ENCODE results near the gene GNAS.

GNAS gene

GRCh38 chr20:58898629-58899408, 46.3 kb downstream of the GNAS start:
- no peak overlapping the region for H3K4me3 ChIP-seq (ENCODE audit: low read length)
- no peaks in the 10 kb centered on the region for H3K9me3 ChIP-seq (ENCODE audit: control insufficient read depth, insufficient read depth, low read length)
- H4K20me1 ChIP-seq (ENCODE audit: control insufficient read depth, insufficient read depth, low read depth, low read length) = peaks cover 54% of the 10 kb centered on the region
- no peak for TF ChIP-seq CTCF (IDR thresholded peaks at IDR 0.05; ENCODE audit: low read depth, low read length, poor library complexity, severe bottlenecking)
- TF ChIP-seq EZH2phosphoT487 (IDR thresholded peaks at IDR 0.05; ENCODE audit: borderline replicate concordance, low read length) = no peak
- peaks cover 21% of the 10 kb centered on the region for H3F3A ChIP-seq (ENCODE audit: control insufficient read depth, insufficient read depth)
- H3K4me2 ChIP-seq (ENCODE audit: low read length) = no peak overlapping the region
- no peak overlapping the region for H3K27ac ChIP-seq (ENCODE audit: low read depth, low read length)
- no peaks in the 10 kb centered on the region for H3K9me2 ChIP-seq (replicated peaks; ENCODE audit: control insufficient read depth, low read length)
- peaks cover 99% of the 10 kb centered on the region for H3K36me3 ChIP-seq (ENCODE audit: control insufficient read depth, low read length)
- H3K79me2 ChIP-seq (ENCODE audit: control insufficient read depth, low read length) = peaks cover 97% of the 10 kb centered on the region
- peaks cover 47% of the 10 kb centered on the region for H3K4me1 ChIP-seq (ENCODE audit: control insufficient read depth, low read length)
- no peaks in the 10 kb centered on the region for H3K27me3 ChIP-seq (ENCODE audit: control insufficient read depth, low read length)

GRCh38 chr20:58899512-58899911, 47.0 kb downstream of the GNAS start:
- no peaks in the 10 kb centered on the region for H3K27me3 ChIP-seq (ENCODE audit: control insufficient read depth, low read length)
- H3K4me1 ChIP-seq (ENCODE audit: control insufficient read depth, low read length) = peaks cover 45% of the 10 kb centered on the region
- peaks cover 99% of the 10 kb centered on the region for H3K36me3 ChIP-seq (ENCODE audit: control insufficient read depth, low read length)
- H4K20me1 ChIP-seq (ENCODE audit: control insufficient read depth, insufficient read depth, low read depth, low read length) = peaks cover 47% of the 10 kb centered on the region
- H3K9me3 ChIP-seq (ENCODE audit: control insufficient read depth, insufficient read depth, low read length) = no peaks in the 10 kb centered on the region
- H3K4me2 ChIP-seq (ENCODE audit: low read length) = no peak overlapping the region
- peaks cover 90% of the 10 kb centered on the region for H3K79me2 ChIP-seq (ENCODE audit: control insufficient read depth, low read length)
- H3K27ac ChIP-seq (ENCODE audit: low read depth, low read length) = no peak overlapping the region
- H3K4me3 ChIP-seq (ENCODE audit: low read length) = no peak overlapping the region
- H3K9me2 ChIP-seq (replicated peaks; ENCODE audit: control insufficient read depth, low read length) = no peaks in the 10 kb centered on the region
- TF ChIP-seq EZH2phosphoT487 (IDR thresholded peaks at IDR 0.05; ENCODE audit: borderline replicate concordance, low read length) (no peak), CTCF (IDR thresholded peaks at IDR 0.05; ENCODE audit: low read depth, low read length, poor library complexity, severe bottlenecking) (no peak)
- H3F3A ChIP-seq (ENCODE audit: control insufficient read depth, insufficient read depth) = peaks cover 25% of the 10 kb centered on the region

GRCh38 chr20:58900397-58900796, 47.9 kb downstream of the GNAS start:
- peaks cover 45% of the 10 kb centered on the region for H3K4me1 ChIP-seq (ENCODE audit: control insufficient read depth, low read length)
- H3K36me3 ChIP-seq (ENCODE audit: control insufficient read depth, low read length) = peaks cover 99% of the 10 kb centered on the region
- H3K79me2 ChIP-seq (ENCODE audit: control insufficient read depth, low read length) = peaks cover 86% of the 10 kb centered on the region
- H3K27me3 ChIP-seq (ENCODE audit: control insufficient read depth, low read length) = no peaks in the 10 kb centered on the region
- no peaks in the 10 kb centered on the region for H3K9me3 ChIP-seq (ENCODE audit: control insufficient read depth, insufficient read depth, low read length)
- peaks cover 33% of the 10 kb centered on the region for H3F3A ChIP-seq (ENCODE audit: control insufficient read depth, insufficient read depth)
- H3K9me2 ChIP-seq (replicated peaks; ENCODE audit: control insufficient read depth, low read length) = no peaks in the 10 kb centered on the region
- TF ChIP-seq EZH2phosphoT487 (IDR thresholded peaks at IDR 0.05; ENCODE audit: borderline replicate concordance, low read length) (no peak), CTCF (IDR thresholded peaks at IDR 0.05; ENCODE audit: low read depth, low read length, poor library complexity, severe bottlenecking) (no peak)
- no peak overlapping the region for H3K4me2 ChIP-seq (ENCODE audit: low read length)
- no peak overlapping the region for H3K27ac ChIP-seq (ENCODE audit: low read depth, low read length)
- H4K20me1 ChIP-seq (ENCODE audit: control insufficient read depth, insufficient read depth, low read depth, low read length) = peaks cover 40% of the 10 kb centered on the region
- no peak overlapping the region for H3K4me3 ChIP-seq (ENCODE audit: low read length)

All from DOHH2 (cell line).